ENCODE results near the gene PODXL.

DNA sequence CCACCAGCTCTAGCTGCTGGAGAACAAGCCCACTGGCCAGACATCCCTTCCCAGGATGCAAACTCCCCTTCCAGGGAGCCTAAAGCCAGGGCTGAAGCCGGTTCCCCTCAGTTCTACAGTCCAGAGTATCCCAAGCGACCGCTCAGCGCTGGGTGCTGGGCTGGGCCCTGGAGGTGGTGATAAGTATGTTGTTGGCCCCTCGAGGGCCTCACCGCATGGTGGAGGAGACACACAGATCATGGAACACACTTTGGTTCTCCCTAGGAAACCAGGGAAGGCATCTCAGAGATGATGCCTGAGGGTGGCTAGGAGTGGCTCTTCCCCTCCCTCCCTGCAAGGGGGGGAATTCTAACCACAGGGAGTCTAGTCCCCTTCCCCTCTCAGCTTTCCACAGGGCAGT is 4.4 kb downstream of the PODXL start:
- TF ChIP-seq, protein P1, sequence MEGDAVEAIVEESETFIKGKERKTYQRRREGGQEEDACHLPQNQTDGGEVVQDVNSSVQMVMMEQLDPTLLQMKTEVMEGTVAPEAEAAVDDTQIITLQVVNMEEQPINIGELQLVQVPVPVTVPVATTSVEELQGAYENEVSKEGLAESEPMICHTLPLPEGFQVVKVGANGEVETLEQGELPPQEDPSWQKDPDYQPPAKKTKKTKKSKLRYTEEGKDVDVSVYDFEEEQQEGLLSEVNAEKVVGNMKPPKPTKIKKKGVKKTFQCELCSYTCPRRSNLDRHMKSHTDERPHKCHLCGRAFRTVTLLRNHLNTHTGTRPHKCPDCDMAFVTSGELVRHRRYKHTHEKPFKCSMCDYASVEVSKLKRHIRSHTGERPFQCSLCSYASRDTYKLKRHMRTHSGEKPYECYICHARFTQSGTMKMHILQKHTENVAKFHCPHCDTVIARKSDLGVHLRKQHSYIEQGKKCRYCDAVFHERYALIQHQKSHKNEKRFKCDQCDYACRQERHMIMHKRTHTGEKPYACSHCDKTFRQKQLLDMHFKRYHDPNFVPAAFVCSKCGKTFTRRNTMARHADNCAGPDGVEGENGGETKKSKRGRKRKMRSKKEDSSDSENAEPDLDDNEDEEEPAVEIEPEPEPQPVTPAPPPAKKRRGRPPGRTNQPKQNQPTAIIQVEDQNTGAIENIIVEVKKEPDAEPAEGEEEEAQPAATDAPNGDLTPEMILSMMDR (IDR thresholded peaks at IDR 0.05; ENCODE audit: control extremely low read depth in 1 of 3, insufficient read depth in 1 of 3, low read depth in 1 of 3, low read length in 3 of 3), result no peak
- TF ChIP-seq TAF7 (optimal IDR thresholded peaks at IDR 0.05; ENCODE audit: borderline replicate concordance, low read depth, low read length) (no peak), TCF12 (IDR thresholded peaks at IDR 0.05; ENCODE audit: low read depth, low read length) (no peak), MAFK (IDR thresholded peaks at IDR 0.05; ENCODE audit: low read depth, low read length) (no peak), EP300 (IDR thresholded peaks at IDR 0.05; ENCODE audit: borderline replicate concordance in 1 of 2, low read depth in 2 of 2, low read length in 2 of 2) (no peak), POLR2A (IDR thresholded peaks at IDR 0.05; ENCODE audit: control extremely low read depth in 1 of 2, low read depth in 2 of 2, low read length in 2 of 2) (no peak), EZH2 (IDR thresholded peaks at IDR 0.05; ENCODE audit: low read depth, low read length, severe bottlenecking) (no peak), ZNF274 (IDR thresholded peaks at IDR 0.05; ENCODE audit: borderline replicate concordance, extremely low read depth, low read length) (no peak), KDM1A (IDR thresholded peaks at IDR 0.05; ENCODE audit: borderline replicate concordance, low read length) (no peak), JUND (IDR thresholded peaks at IDR 0.05; ENCODE audit: low read length) (no peak)
- TF ChIP-seq, protein P2, sequence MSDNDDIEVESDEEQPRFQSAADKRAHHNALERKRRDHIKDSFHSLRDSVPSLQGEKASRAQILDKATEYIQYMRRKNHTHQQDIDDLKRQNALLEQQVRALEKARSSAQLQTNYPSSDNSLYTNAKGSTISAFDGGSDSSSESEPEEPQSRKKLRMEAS (IDR thresholded peaks at IDR 0.05), result no peak

All from H1 (cell line).